Neural progenitor cell (in vitro differentiated cells): ENCODE data around the gene CHD6. TPM values are rescaled to one million over a fixed set of nuclear protein-coding genes. Genes with fewer than 3 reads are reported as not detected.

Experiments used
- DNase-seq: peaks from one replicate; pipeline ENCODE4 v3.0.0-alpha.2; 2016; ENCODE audit warnings: low spot score
- H2AFZ ChIP-seq: fragments of 200-600 bp; sonication (generic); replicated peaks from 2 replicates; pipeline ENCODE4 v1.6.1; 2016; ENCODE audit warnings: antibody characterized with exemption
- H3F3A ChIP-seq: fragments of 200-600 bp; sonication (generic); 2 replicates; pipeline ENCODE4 v1.6.1; 2016; ENCODE audit warnings: antibody characterized with exemption, low read depth
- H3K27ac ChIP-seq: fragments of 200-600 bp; sonication (generic); 2 replicates; pipeline ENCODE4 v1.5.1; 2016; ENCODE audit warnings: mild to moderate bottlenecking
- H3K27me3 ChIP-seq: fragments of 200-600 bp; sonication (generic); 2 replicates; pipeline ENCODE4 v1.6.1; 2016; ENCODE audit warnings: mild to moderate bottlenecking, moderate library complexity
- H3K36me3 ChIP-seq: fragments of 200-600 bp; sonication (generic); 2 replicates; pipeline ENCODE4 v1.5.1; 2016
- H3K4me1 ChIP-seq: fragments of 200-600 bp; sonication (generic); 2 replicates; pipeline ENCODE4 v1.6.1; 2016; ENCODE audit warnings: mixed run types
- H3K4me2 ChIP-seq: fragments of 200-600 bp; sonication (generic); 2 replicates; pipeline ENCODE4 v1.6.1; 2016
- H3K4me3 ChIP-seq: fragments of 200-600 bp; sonication (generic); 2 replicates; pipeline ENCODE4 v1.5.1; 2016
- H3K79me2 ChIP-seq: fragments of 200-600 bp; sonication (generic); 2 replicates; pipeline ENCODE4 v1.6.1; 2016; ENCODE audit warnings: low read depth
- H3K9ac ChIP-seq: fragments of 200-600 bp; sonication (generic); 2 replicates; pipeline ENCODE4 v1.6.1; 2016
- H3K9me3 ChIP-seq: fragments of 200-600 bp; sonication (generic); 2 replicates; pipeline ENCODE4 v1.5.1; 2016; ENCODE audit warnings: low read depth
- H4K20me1 ChIP-seq: fragments of 200-600 bp; sonication (generic); 2 replicates; pipeline ENCODE4 v1.6.1; 2016; ENCODE audit warnings: low read depth
- H3K27ac Mint-ChIP-seq: 3 replicates; pipeline ENCODE4 v1.8.0; 2021; ENCODE audit warnings: mixed read lengths
- H3K27me3 Mint-ChIP-seq: 2 replicates; pipeline ENCODE4 v1.8.0; 2022; ENCODE audit warnings: low read depth, mild to moderate bottlenecking, inconsistent platforms, moderate library complexity, mixed read lengths; ENCODE audit not compliant: insufficient read depth
- H3K36me3 Mint-ChIP-seq: 3 replicates; pipeline ENCODE4 v1.8.0; 2021; ENCODE audit warnings: mixed read lengths
- H3K4me1 Mint-ChIP-seq: 3 replicates; pipeline ENCODE4 v1.8.0; 2021; ENCODE audit warnings: mixed read lengths
- H3K4me3 Mint-ChIP-seq: 3 replicates; pipeline ENCODE4 v1.8.0; 2021; ENCODE audit warnings: mild to moderate bottlenecking, moderate library complexity, mixed read lengths
- H3K9me3 Mint-ChIP-seq: 3 replicates; pipeline ENCODE4 v1.8.0; 2020; ENCODE audit warnings: mixed read lengths
- CTCF ChIP-seq: fragments of 200-600 bp; sonication (generic); IDR thresholded peaks from 2 replicates; pipeline ENCODE4 v1.5.1; 2017; ENCODE audit warnings: antibody characterized with exemption, mild to moderate bottlenecking
- EZH2 ChIP-seq: fragments of 200-600 bp; sonication (generic); IDR thresholded peaks from 2 replicates; pipeline ENCODE4 v1.6.1; 2017; ENCODE audit warnings: antibody characterized with exemption, mild to moderate bottlenecking, moderate library complexity
- EZH2phosphoT487 ChIP-seq: fragments of 200-600 bp; sonication (generic); IDR thresholded peaks from 2 replicates; pipeline ENCODE4 v1.6.1; 2017; ENCODE audit warnings: antibody characterized with exemption
- total RNA-seq: library from RNA; depleted of rRNA; stranded (reverse); fragments of >200 nt; gene quantifications from 2 replicates; pipeline ENCODE4 v1.2.3, GENCODE V29; 2015; ENCODE audit warnings: low replicate concordance

The CHD6 gene
- total RNA-seq, 1 donor from 2014 or later = 76.1 TPM

GRCh38 chr20:41424546-41424945 is 193.6 kb downstream of the CHD6 start:
- TF ChIP-seq EZH2phosphoT487 (no peak), CTCF (no peak), EZH2 (no peak)
- H3K4me3 Mint-ChIP-seq = no peak overlapping the region
- DNase-seq = no peak

GRCh38 chr20:41424011-41424410 is 194.2 kb downstream of the CHD6 start:
- H3K4me1 ChIP-seq = no peaks in the 10 kb centered on the region
- no peaks in the 10 kb centered on the region for H3K79me2 ChIP-seq
- H3K4me2 ChIP-seq = no peak overlapping the region
- H3K27me3 Mint-ChIP-seq = no peaks in the 10 kb centered on the region
- H3K36me3 ChIP-seq = peaks cover 5% of the 10 kb centered on the region
- no peak overlapping the region for H3K4me3 Mint-ChIP-seq
- H2AFZ ChIP-seq = no peak overlapping the region
- no peaks in the 10 kb centered on the region for H3K9me3 ChIP-seq
- peaks cover 36% of the 10 kb centered on the region for H3K36me3 Mint-ChIP-seq
- H3K27me3 ChIP-seq = no peaks in the 10 kb centered on the region
- no peaks in the 10 kb centered on the region for H3K9me3 Mint-ChIP-seq
- H3K9ac ChIP-seq = no peak overlapping the region
- TF ChIP-seq EZH2 = no peak
- no peak for TF ChIP-seq CTCF
- no peak for TF ChIP-seq EZH2phosphoT487
- H3F3A ChIP-seq = no peaks in the 10 kb centered on the region
- no peak overlapping the region for H3K27ac ChIP-seq
- no peaks in the 10 kb centered on the region for H3K4me1 Mint-ChIP-seq
- no peak for DNase-seq
- no peak overlapping the region for H3K27ac Mint-ChIP-seq
- H4K20me1 ChIP-seq = no peaks in the 10 kb centered on the region
- no peak overlapping the region for H3K4me3 ChIP-seq

More at GRCh38 chr20:41424546-41424945, 193.6 kb downstream of the CHD6 start:
- Histone ChIP-seq H3K79me2 (no peaks in the 10 kb centered on the region), H3K4me2 (no peak overlapping the region), H3K9ac (no peak overlapping the region), H3F3A (no peaks in the 10 kb centered on the region), H3K27me3 (no peaks in the 10 kb centered on the region), H3K27ac (no peak overlapping the region), H2AFZ (no peak overlapping the region), H3K4me3 (no peak overlapping the region), H4K20me1 (no peaks in the 10 kb centered on the region), H3K4me1 (no peaks in the 10 kb centered on the region), H3K36me3 (peaks cover 5% of the 10 kb centered on the region), H3K9me3 (no peaks in the 10 kb centered on the region)
- no peak overlapping the region for H3K27ac Mint-ChIP-seq
- H3K36me3 Mint-ChIP-seq = peaks cover 36% of the 10 kb centered on the region
- no peaks in the 10 kb centered on the region for H3K9me3 Mint-ChIP-seq
- no peaks in the 10 kb centered on the region for H3K4me1 Mint-ChIP-seq
- no peaks in the 10 kb centered on the region for H3K27me3 Mint-ChIP-seq

- Mint-ChIP-seq H3K4me3 (no peak overlapping the region), H3K36me3 (peaks cover 37% of the 10 kb centered on the region), H3K27ac (no peak overlapping the region), H3K27me3 (no peaks in the 10 kb centered on the region), H3K9me3 (no peaks in the 10 kb centered on the region), H3K4me1 (no peaks in the 10 kb centered on the region)
- Histone ChIP-seq H3K79me2 (no peaks in the 10 kb centered on the region), H2AFZ (no peak overlapping the region), H3K36me3 (peaks cover 5% of the 10 kb centered on the region), H3K27me3 (no peaks in the 10 kb centered on the region), H3K4me1 (no peaks in the 10 kb centered on the region), H3K9ac (no peak overlapping the region), H3F3A (no peaks in the 10 kb centered on the region), H4K20me1 (no peaks in the 10 kb centered on the region), H3K4me2 (no peak overlapping the region), H3K4me3 (no peak overlapping the region), H3K9me3 (no peaks in the 10 kb centered on the region), H3K27ac (no peak overlapping the region)
- TF ChIP-seq EZH2 = no peak
- no peak for TF ChIP-seq EZH2phosphoT487
- no peak for TF ChIP-seq CTCF
- DNase-seq = no peak
Observed at GRCh38 chr20:41422953-41423352, 195.2 kb downstream of the CHD6 start.
